H7 (cell line): Measurements from ENCODE around the gene ARSB. TPM values are rescaled to one million over a fixed set of nuclear protein-coding genes. Genes with fewer than 3 reads are reported as not detected.
"Not testable (repeated sequence)": the region's sequence is repeated elsewhere in the genome, so short reads cannot be mapped to it uniquely, and the experiment has no call there.

Experiments used
- DNase-seq: peaks from one replicate; pipeline ENCODE4 v3.0.0; 2012
- H3K27me3 ChIP-seq: 2 replicates; pipeline ENCODE4 v1.6.0; 2011; ENCODE audit warnings: mild to moderate bottlenecking, low read length; ENCODE audit not compliant: control insufficient read depth, insufficient read depth
- H3K36me3 ChIP-seq: replicated peaks from 2 replicates; pipeline ENCODE4 v1.5.1; 2011; ENCODE audit warnings: low read length; ENCODE audit not compliant: control insufficient read depth, insufficient read depth
- H3K4me3 ChIP-seq: 2 replicates; pipeline ENCODE4 v1.5.1; 2011; ENCODE audit warnings: low read depth, mild to moderate bottlenecking, control low read depth, low read length, moderate library complexity; ENCODE audit not compliant: insufficient read depth
- total RNA-seq: library from RNA; depleted of rRNA; stranded (reverse); fragments of >200 nt; shearing (Covaris generic); gene quantifications from 2 replicates; pipeline ENCODE4 v1.2.3, GENCODE V29; 2014; rRNA removed

Gene ARSB
- total RNA-seq, 1 experiment from 2014 or later = 9.0 TPM

DNA sequence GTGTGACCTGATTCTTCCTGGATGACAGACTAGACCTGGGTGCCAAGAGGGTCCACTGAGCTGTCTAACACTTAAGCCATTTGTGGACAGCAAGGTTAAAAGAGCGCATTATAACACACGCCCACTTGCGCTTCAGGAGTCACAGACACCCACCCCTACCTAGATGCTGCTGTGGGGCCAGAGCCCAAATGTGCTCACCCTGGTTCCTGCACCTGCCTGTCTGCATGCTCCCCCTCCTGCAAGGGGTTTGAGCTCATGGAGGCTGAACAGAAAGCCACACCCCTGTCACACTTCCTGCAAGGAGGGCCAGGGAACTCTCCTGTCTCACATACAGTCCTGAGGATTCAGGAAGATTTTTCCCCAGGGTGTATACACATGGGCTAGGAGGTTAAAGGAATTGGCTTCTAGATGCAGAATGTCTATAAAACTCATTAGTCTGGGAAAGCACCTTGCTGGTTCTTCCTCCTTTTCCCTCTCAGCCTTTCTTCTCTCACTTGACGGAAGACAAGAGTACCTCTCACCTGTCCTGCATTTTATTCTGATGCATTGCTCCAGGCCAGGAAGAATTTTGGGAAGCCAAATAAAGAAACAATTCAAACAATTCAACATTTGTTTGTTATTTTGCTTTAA, 249.2 kb downstream of the ARSB start:
- H3K27me3 ChIP-seq = no peaks in the 10 kb centered on the region
- H3K4me3 ChIP-seq = no peak overlapping the region
- no peak for DNase-seq

DNA sequence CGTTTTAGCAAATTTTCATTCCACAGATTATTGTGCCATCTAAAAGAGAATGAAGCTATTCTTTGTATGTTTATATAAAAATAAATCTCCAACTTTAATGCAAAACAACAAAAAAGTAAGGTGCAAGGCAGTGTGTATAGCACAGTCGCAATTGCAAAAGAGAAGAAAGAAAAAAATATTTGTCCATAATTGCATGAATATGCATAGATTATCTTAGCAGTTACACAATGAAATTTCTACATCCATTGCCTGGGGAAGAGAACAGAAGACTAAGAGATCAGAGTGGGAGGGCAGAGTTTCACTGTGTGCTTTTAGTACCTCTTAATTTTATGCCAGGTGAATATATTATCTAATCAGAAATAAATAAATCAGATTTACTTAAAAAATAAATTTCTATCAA, 250.2 kb downstream of the ARSB start:
- no peak for DNase-seq
- Histone ChIP-seq H3K4me3 (no peak overlapping the region), H3K27me3 (no peaks in the 10 kb centered on the region), H3K36me3 (no peaks in the 10 kb centered on the region)

More for the DNA sequence above, 249.2 kb downstream of the ARSB start:
- H3K36me3 ChIP-seq = no peaks in the 10 kb centered on the region

DNA sequence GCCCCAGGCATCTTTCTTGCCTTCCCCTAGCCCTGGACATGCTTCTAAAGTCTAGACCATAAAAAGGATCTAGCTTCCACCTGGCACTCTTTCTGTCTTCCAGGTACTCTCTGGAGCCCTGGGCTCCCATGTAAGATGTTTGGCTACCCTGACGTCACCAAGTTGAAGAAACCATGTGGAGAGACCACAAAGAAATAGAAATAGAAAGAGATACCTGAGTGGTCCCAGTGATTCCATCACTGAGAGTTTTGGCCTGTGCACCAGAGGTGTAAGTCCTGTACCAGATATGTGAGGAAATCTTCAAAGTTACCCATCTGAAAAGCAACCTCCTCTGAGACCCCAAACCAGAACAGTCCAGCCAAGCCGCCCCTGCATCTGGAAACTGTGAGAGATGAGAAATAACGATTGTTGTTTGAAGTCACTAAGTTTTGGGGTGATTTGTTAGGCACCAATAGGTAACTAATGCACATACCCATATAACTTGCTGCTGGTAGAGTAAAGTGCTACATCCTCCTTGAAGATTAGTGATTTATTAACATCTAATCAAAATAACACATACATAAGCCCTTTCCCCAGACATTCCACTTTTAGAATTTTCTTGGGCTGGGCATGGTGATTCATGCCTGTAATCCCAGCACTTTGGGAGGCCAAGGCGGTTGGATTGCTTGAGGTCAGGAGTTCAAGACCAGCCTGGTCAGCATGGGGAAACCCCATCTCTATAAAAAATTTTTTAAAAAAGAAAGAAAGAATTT, 250.8 kb downstream of the ARSB start:
- DNase-seq = no peak
- Histone ChIP-seq H3K36me3 (no peaks in the 10 kb centered on the region), H3K4me3 (no peak overlapping the region), H3K27me3 (no peaks in the 10 kb centered on the region)

DNA sequence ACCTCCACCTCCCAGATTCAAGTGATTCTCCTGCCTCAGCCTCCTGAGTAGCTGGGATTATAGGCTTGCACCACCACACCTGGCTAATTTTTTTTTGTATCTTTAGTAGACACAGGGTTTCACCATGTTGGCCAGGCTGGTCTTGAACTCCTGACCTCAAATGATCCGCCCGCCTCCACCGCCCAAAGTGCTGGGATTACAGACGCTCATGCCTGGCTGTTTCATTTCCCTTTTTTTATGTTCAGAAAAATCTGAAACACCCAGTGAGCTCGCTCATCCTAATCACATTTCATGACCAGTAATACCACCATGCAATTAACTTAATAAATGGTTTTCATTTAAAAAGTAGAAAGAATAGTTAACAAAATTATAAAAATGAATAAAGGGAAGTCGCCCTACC, 252.4 kb downstream of the ARSB start:
- H3K4me3 ChIP-seq, DNase-seq, H3K27me3 ChIP-seq, H3K36me3 ChIP-seq: not testable (repeated sequence)

DNA sequence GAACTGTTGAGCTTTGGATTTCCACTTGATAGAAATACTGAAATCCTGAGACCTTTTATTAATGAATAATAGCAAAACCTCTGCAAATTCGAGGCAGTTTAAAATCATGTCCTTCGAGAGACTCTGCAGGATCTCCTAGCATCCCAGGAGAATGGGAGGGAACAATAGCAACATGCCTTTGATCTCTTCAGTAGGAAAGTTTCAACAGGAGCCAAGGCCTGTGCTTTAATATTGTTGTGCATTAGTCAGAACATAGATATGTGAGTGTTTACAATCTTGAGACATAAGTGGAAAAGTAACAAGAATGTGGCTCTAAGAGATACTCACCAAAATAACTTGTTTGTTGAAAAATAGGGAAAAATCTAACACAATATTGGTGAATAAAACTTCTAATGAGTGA, 253.2 kb downstream of the ARSB start:
- no peaks in the 10 kb centered on the region for H3K27me3 ChIP-seq

DNA sequence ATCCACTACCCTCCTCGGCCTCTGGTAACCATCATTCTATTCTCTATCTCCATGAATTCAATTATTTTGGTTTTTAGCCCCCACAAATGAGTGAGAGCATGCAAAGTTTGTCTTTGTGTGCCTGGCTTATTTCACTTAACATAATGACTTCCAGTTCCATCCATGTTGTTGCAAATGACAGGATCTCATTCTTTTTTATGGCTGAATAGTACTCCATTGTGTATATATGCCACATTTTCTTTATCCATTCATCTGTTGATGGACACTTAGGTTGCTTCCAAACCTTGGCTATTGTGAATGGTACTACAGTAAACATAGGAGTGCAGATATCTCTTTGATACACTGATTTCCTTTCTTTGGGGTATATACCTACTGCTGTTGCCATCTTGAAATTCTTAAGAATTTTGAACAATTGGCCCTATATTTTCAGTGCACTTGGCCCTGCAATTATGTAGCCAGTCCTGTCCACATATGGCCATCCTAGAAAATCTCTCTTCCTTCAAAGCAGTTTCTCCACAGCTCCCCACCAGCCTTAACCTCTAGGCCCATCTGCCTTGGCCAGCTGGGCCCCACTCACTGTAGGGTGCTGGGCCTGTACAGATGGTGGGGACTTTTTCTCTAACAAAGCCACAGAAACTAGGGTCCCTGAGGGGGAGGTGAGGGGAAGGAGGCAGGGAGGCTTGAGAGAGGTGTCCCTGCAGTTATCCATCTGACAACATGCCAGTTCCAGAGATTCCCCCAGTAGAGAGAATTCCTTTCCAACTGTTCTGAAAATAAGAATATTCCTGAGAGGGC, 254.6 kb downstream of the ARSB start:
- no peaks in the 10 kb centered on the region for H3K36me3 ChIP-seq
- H3K27me3 ChIP-seq = no peaks in the 10 kb centered on the region
- no peak for DNase-seq
- no peak overlapping the region for H3K4me3 ChIP-seq

More for the DNA sequence above, 253.2 kb downstream of the ARSB start:
- H3K4me3 ChIP-seq = no peak overlapping the region
- DNase-seq = no peak
- H3K36me3 ChIP-seq = no peaks in the 10 kb centered on the region

DNA sequence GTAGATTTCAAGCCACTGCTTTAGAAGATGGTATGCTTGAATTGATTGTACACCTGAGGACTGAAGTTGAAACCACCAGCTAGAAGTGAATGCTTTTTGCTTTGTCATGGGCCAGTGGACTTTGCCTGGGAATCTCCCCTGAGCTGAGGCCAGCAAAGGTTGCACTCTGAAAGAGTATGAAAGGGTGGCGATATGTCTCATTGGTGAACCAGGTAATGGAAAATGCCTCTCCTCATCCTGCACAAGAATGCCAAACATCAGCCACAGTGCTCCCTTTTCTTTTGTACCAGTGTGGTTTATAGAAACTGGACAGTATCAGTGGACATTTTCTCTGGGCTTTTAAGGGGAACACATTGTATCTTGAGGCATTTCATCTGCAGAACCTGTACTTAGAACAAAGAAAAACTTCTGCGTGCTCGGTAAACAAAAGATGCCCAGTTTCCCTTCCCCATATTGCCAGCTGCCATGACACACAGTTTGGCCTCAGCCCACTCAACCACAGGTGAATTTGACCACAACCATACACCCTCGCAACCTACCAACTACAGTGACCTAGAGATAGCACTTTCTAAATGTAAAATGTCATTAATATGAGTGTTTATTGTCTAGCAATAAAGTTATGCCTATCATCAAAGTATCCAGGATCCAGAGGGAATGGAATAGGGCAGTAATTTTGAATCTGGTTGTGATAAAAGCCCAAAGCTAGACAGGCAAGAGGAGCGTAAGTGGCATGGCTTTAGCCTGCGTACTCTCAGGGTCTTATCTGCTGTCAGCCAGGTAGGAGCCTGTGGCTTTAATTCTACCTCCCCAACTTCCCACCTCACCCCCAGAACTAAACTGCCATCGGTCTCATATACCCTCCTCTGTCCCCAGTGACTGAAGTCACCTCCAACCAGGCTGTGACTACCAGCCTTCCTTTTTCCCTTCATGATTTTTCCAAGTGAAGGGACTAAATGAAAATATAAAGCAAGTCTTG, 257.0 kb downstream of the ARSB start:
- Histone ChIP-seq H3K4me3 (no peak overlapping the region), H3K36me3 (no peaks in the 10 kb centered on the region), H3K27me3 (no peaks in the 10 kb centered on the region)
- DNase-seq = no peak

Other genes starting within 250 kb of the ARSB start
- gene DMGDH, start 84.4 kb upstream of the ARSB start, total RNA-seq = 1.1 TPM in 1 of 2 replicates, not detected in the other
- gene BHMT2, start 84.5 kb upstream of the ARSB start, total RNA-seq = not detected in 2 replicates
- gene BHMT, start 126.5 kb upstream of the ARSB start, total RNA-seq = 0.28 and 0.52 TPM in 2 replicates